CD4-positive, alpha-beta T cell treated with Interleukin-2 at 100 ng/mL for 4 hours (primary cell): Measurements from ENCODE around the gene IQSEC1.

ENCODE experiments used
- DNase-seq: peaks from one replicate; pipeline ENCODE4 v3.0.0-alpha.2; 2020; ENCODE audit warnings: low spot score

Gene IQSEC1

DNA sequence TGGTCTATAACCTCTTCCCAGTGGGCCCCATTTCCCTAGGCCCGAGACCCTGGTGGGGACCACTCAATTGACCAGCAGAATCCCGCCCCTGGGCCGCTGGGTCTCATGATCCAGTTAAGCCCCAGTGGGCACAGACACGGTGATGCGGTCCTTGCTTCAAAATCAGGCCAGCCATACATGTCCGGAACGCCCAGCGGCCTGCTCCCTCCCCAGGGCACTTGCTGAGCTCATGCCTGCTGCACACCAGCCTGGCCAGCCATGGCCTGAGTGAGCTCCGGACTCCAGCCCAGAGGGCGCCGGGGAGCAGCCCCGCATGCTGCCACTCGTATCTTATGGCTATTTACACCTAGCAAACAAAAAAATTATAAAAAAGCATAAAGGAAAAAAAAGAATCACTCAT is 34.4 kb upstream of the IQSEC1 start:
- no peak for DNase-seq

DNA sequence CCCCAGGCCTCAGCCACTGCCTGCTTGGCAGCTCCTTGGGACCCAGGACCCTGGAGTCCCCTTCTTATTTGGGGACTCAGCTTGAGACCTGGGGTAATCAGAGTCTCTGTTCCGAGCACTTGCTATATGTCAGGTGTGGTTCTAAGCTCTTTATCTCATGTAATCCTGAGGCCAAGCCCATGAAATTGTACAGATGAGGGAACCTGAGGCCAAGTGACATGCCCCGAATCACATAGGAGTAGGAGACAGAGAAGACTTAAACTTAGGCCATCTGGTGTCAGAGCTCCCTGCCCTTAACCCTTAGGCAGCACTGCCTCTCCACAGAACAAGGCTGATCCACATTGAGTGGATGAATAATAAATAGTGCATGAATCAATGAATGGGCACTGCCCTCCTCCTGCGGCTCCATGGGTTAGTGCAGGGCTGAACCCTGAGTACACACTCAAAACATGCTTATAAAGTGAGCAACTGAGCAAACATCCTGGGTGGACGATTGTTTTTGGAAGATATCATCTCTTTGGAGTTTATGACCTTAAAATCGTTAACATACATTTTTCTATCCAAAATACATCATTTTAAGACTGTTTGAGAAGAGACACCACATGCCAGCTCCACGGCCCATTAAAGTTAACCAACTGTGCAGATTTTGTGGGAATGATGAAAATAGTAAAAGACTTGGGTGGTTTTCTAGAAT is 33.2 kb upstream of the IQSEC1 start:
- no peak for DNase-seq

DNA sequence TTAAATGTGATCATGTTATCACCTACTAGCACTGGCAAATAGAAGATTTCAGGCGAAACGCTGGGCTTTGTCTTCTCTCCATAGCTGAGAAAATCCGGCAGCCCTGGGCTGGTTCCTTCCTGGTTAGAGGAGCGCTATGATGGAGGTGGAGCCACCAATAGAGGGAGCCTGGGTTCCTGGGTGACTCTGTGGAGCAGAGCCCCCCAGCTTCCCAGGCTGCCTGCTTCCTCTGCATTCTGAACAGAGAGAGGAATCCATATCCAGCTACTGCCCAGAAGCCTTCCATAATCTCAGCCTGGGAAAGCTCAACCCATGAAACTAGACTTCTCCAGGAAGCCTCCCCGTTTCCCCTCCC is 32.6 kb upstream of the IQSEC1 start:
- no peak for DNase-seq

DNA sequence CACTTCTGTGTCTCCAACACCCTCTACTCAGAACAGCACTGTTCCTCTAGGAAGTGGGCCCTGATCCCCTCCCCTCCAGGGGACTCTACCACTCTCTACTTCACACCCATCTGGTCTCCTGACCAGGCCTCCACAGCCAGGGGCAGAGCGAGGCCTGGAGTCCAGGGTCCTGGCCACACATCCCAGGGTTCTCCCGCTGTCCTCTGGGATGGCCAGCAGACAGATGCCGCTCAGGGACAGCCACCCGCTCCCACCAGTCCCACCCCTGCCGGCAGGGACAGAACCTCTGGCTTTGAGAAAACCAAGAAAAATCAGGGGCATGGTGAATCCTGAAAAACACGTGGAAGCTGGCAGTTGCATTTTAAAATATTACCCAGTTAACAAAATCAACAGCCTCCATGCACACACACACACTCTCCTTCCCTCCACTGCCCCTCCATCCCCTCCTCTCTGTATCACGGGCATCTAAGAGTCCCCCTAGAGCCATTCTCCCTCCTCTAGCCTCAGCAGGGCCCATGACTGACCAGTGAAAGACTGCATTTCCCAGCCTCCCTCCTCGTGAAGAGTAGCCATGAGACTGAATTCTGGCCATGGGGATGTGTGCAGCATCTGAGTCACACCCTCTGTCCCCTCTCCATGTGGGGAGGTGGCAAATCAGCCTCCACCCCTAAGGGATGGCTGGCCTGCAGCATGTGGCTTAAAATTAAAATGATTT is 32.1 kb upstream of the IQSEC1 start:
- DNase-seq = no peak

DNA sequence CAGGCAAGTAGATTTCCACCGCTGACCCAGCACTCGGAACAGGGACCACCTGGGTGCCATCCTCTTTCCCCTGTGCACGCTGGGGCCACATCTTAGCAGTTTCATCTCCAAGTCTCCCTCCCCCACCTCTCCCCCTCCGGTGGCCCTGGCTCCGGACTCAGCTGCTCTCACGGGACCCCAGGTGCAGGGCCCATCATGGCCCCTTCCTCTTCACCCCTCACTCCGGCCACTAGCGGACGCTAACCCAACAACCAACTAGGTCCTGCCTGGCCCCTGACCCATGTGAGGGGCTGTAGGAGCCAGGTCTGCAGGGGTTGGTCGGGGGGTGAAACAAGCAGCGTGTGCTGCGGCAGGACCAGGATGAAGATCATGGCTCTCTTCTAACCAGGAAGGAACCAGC is 31.3 kb upstream of the IQSEC1 start:
- no peak for DNase-seq

DNA sequence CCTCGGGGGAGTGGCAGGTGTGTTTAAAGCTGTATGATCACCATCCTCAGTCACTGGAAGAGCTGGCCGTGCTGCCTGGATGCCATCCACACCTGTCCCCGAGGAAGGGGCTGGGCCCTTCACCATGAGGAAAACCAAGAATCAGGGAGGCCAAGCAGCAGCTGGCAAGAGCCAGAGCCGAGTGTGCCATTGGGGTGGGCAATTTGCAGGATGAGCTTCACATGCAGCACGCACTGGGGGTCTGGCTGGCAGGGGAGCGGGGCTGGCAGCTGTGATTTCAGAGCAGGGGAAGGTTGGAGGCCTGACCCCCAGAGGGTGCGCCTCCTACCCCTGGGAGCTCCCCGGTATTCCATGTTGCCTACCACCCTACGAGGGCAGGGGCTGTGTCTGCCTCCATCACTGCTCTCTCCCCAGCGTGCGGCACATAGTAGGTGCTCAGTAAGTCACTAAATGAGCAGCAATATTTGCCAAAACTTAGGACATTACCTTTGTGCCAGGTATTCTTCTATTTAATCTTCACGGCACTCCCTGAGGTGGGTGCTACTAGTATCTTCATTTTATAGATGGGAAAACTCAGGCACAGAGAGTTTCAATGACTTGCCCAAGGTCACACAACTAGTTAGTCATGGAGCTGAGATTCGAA is 30.3 kb upstream of the IQSEC1 start:
- no peak for DNase-seq

DNA sequence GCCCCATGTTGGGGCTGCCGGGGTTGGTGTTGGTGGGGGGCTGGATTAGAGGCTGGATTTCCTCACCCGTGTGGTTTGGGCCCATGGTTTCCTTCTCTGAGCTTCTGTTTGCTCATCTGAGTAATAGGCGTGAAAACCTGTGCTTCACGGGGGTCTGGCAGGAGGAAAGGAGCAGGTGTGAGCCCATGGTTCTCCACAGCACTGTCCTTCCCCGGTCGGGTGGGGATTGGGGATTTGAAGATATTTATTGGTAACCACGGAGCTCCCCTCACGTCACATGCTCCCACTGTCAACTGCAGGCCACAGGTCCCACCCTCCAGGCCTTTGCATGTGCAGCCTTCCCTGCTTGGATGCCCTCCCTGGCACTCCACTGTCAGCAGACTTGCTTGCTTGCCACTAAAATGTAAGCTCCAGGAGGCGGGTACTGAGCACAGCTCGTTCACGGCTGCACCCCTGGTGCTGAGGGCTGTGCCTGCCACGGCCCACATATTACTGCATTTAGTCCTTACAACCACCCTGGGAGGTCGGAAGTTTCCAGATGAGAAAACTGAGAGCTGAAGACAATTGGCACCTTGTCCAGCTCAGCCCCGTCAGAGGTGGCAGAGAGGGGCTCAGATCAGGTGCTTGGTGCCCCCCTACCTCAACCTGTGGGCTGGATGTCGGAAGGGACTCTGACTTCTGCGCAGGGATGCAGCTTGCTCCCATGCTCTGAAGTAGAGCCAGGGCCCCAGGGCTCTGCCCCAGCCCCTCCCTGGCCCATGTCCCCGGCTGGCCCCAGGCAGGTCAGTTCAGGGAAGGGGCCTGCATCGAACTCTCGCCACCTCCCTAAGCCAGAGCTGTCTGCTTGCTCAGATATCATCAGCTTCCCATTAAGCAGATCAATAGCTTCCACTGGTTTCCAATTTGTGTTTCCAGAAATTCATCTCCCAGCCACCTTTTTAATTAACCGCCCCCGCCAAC is 29.4 kb upstream of the IQSEC1 start:
- no peak for DNase-seq

DNA sequence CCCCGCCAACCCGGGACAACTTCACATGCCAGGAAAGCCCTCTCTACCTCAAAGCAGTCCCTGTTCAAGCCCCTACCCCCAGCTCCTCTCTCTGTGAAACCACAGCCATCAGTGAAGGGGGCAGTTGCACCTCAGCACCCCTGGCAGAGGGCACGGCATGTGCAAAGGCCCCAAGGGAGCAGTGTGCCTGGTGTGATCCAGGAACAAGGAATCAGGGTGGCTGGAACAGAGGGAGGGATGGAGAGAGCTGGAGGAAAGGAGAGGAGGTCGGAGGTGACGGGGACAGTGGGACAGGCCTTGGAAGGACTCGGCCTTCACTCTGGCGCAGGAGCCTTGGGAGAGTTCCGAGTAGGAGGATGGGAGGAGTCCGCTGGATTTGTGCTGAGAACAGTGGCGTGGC is 26.5 kb upstream of the IQSEC1 start:
- DNase-seq = no peak

DNA sequence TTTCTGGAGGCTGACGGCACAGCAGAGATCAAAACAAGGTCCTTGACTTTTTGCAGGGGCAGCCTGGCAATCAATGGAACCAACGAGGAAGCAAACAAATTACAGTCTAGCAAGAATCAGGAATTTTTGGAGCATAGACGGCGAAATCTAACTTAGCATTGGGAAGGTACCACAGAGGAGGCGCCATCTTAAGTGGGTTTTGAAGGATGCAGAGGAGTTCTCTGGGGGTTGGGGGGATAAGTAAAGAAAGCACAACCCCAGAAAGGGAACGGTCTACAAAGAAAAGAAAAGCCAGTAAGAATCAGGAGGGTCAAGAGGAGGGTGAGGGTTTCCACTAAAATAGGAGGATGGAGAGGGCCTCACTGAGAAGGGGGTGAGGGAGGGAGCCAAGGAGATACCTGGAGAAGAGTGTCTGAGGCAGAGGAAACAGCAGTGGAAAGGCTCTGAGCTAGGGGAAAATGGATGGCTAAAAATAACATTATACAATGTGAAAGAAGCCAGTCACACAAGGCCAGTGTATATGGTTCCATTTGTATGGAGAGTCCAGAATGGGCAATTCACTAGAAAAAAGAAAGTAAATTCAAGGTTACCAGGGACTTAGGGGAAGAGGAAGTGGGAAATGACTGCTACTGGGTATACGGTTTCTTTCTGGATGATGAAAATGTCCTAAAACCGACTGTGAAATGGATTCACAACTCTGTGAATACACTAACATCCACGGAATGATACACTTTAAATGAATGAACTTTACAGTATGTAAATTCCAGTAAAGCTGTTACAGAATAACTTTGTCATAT is 25.2 kb upstream of the IQSEC1 start:
- no peak for DNase-seq

DNA sequence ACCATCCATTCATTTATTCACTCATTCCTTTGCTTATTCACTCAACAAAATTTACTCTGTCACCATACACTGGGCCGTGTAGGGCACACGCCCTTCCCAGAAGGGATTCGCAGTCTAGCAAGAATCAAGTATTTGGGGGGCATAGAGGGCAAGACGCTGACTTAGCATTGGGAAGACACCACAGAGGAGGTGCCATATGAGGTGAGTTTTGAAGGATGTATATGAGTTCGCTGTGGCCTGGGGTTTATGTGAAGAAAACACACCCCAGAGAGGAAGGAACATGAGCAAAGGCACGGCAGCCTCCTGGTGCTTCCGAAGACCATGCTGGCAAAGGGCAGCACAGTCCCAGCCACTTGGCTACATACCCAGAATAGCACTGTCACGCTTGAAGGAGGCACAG is 23.1 kb upstream of the IQSEC1 start:
- no peak for DNase-seq

DNA sequence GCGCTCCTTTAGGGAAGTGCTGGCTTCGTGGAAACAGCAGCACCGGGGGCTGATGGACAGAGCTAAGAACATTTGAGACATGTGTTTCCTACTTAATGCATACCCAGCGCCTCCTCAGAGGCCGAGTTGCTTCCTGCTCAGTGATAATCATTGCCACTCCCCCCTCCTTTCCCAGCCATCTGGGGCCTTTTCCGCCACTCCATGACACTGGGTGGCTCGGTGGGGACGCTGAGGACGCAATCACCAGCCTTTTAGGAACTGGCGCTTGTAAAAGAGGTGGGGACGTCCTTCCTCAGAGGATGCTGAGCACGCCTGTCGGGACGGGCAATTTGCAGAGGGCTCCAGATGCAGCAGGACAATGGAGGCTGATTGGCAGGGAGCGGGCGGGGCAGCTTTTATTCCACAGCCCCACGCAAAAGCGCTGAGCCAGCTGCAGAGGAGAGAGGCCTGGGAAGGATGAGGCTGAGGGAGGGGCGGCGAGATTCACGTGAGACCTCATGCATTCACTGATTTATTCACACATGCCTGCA is 22.2 kb upstream of the IQSEC1 start:
- DNase-seq = no peak

DNA sequence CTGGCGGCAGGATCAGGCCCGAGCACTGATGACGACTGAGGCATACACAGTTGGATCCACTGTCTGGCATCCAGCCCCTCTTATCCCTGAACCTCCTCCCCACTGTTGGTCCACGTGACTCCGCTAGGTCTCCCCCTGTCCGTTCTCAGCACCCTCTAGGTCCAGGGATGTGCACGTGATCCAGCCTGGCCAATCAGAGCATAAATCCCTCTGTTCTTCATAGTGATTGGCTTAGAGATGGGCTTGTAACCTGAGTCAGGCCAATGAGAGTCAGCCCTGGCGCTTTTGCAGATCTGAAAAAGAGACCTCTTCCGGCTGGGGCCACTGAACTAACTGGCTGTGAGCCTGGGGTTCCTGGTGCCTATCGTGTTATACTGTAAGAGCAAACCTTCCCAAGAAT is 20.5 kb upstream of the IQSEC1 start:
- no peak for DNase-seq

DNA sequence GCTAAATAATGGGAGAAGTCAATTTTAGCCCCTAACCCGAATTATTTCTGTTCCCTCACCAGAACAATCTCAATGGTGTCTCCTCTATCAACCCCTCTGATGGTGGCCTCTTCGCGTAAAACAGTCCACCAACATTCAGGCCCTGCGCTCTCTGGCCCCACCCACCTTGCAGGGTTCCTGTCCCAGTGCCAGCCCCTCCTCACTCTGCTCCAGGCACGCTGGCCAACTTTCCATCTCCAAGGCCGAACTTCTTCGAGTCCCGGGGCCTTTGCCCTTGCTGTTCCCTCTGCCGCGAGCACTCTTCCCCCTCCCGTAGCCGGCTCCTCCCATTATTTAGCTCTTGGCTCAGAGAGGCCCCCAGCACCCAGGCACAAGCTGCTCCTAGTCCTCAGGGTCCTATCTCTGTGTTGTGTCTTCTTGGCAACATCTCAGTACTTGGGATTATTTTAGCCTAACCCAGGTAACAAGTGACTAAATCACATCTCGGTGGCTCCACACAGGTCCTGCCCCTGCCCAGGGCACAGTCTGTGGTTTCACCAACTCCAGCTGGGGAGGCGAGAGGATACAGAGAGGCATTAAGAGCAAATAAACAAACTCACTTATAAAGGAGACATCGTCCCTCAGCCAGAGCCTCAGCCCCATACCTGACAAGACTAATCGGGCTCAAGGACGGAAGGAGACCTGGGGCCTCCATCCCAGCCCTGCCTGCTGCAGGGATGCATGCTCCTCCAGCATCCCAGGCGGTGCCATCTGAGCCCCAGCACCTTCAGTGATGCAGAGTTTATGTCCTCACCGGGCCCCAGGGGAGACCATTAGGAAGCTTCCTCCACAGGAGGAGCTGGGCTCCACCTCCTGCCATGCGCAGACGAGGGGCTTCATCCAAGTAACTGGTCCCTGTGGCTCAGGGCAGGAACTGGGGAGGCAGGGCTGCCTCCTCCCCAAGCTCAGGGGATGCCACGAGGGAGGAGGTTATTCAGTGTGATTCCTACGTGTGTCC is 19.7 kb upstream of the IQSEC1 start:
- DNase-seq = no peak

DNA sequence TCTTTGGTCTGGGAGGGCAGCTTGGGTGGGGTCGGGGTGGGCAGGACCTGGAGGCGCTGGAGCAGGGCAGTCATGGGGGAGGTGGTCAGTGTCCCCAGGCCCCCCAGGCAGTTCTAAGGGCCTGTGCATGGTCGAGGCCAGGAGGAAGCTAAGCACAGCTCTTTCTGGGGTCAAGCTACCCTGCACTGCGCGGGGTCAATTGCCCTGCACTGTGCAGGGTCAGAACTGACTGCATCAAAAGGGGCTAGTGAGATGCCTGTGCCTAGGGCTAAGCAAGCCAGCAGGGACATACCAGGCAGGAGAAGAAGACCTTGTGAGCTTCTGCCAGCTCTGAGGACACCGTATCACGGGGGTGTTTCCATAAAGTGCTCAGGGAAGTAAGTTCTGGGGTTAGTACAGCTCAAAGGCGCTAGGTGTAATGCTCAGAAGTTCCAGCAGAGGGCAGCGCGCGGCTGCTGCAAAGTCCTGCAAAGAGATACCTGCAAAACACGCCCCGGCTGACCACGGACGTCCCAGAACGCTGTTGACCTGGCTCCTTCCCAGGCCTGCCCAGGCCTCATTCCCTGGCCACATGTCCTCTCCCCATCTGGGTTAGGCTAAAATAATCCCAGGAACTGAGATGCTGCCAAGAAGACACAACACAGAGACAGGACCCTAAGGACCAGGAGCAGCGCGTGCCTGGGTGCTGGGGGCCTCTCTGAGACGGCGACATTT is 18.8 kb upstream of the IQSEC1 start:
- peak; percentile 83 for DNase-seq

DNA sequence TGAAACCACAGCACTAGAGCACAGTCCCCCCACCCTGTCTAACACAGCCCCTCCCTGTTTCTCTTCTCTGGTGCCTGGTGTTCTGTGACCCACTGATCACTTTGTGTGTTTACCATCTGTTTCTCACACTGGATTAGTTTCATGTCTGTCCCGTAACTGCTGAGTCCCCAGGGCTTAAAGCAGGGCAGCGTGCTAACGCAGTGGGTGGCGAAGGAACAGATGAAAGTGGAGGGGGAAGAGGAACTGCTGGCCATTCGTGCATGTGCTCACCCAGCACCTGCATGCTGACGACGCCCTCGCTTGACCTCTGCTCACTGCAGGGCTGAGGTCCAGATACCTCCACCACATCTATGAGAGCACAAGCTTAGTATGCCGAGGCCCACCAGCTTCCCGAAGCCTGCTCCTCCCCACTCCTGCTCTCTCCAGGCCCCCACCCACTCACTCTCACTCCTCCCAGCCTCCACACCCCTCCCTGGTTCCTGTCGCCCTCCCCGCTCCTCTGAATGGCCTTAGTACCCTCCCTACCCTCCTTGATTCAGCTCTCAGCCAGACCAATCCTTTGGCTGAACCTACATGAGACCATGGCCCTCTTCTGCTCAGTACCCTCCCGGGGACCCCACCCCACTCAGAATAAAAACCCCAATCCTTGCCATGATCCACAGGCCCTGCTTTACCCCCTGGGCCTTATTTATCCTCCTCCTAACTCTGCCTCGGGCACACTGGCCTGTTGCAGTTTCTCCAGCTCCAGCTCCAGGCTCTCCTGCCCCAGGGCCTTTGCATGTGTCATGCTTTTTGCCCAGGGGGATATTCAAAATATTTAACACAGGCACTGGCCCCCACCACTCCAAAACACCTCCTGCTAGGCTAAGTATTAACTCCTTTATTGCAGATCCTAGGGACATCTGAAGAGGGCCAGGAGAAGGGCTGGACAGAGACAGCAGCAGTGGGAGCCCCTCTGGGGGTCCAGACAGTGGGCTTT is 15.1 kb upstream of the IQSEC1 start:
- no peak for DNase-seq

DNA sequence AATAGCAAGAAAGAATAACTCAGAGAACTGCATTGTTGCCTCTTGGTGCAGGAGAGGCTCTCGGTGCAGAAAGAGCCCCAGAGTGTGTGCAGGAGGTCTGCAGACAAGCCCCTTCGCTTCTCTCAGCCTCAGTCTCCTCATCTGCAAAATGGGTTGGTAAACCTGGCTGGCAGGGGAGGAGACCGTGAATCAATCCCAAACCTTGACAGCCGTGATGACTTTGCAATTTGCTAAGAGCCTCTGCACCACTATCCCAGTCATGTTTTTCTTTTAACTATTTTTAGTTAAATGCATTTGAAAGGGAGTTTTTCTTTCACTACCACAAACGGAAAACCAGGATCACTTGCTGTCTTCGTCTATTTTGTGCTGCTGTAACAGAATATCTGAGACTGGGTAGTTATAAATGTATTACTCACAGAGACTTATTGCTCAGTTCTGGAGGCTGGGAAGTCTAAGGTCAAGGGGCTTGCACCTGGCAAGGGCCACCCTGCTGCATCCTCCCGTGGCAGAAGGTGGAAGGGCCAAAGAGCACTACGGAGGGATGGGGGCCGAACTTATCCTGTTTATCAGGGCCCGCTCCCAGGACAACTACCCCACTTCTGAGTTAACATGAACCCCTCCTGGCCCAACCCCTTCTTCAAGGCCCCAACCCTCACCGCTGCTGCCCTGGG is 14.2 kb upstream of the IQSEC1 start:
- no peak for DNase-seq

DNA sequence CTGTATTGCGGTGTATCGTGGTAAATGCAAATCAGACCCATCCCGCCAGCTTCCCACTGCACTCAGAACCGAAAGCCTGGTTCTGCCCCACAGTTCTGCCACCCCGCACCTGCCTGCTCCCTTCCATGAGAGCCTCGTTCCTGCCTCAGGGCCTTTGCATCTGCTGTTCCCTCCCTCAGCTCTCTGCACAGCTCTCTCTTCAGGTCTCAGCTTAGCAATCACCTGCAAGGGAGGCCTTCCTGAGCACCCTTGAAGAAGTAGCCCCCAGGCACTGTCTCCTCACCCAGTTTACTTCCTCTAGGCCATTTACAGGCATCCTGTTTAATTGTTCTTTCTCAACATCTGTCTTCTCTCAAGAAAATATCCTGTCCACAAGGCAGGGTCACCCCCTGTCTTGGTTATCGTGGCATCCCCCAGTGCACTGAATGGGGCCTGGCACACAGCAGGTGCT is 13.3 kb upstream of the IQSEC1 start:
- no peak for DNase-seq

DNA sequence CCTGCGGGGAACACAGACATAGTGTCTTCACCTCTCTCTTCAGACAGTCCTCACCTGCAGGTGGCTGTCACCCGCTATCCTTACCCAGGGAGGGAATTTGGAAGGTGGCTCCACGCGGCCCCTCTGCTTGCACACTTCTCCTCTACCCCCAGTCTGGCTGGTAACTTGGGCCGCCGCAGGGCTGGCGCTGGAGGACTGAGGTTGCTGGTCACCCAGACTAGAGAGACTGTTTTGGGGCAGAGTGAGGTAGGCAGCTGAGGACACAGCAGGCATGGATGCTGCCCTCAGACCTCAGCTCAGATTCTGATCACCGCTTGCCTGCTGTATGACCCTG is 12.6 kb upstream of the IQSEC1 start:
- no peak for DNase-seq
